HAP-1 (cell line): ENCODE data around the gene PPP2R5B.

Source experiments
- DNase-seq, 2 experiments: peaks; one replicate each; pipeline ENCODE4 v3.0.0-alpha.2; 2016 to 2020; ENCODE audit warnings: low spot score in 2 of 2
- H3K27me3 ChIP-seq: fragments of 250-450 bp; sonication (Bioruptor Pico); 2 replicates; pipeline ENCODE4 v1.5.1; 2020; ENCODE audit warnings: low read depth, mild to moderate bottlenecking, moderate library complexity
- H3K36me3 ChIP-seq: fragments of 250-450 bp; sonication (Bioruptor Pico); replicated peaks from 2 replicates; pipeline ENCODE4 v1.5.1; 2020; ENCODE audit warnings: mild to moderate bottlenecking
- H3K4me1 ChIP-seq: fragments of 250-450 bp; sonication (Bioruptor Pico); 2 replicates; pipeline ENCODE4 v1.5.1; 2020; ENCODE audit warnings: mild to moderate bottlenecking
- H3K4me3 ChIP-seq: fragments of 250-450 bp; sonication (Bioruptor Pico); 2 replicates; pipeline ENCODE4 v1.5.1; 2020; ENCODE audit warnings: mild to moderate bottlenecking, moderate library complexity
- H3K9me3 ChIP-seq: fragments of 250-450 bp; sonication (Bioruptor Pico); 2 replicates; pipeline ENCODE4 v1.5.1; 2020; ENCODE audit warnings: mild to moderate bottlenecking, moderate library complexity
- in situ Hi-C: fragments of 300-500 bp; cut with MboI; formaldehyde crosslinking; loops from 3 replicates; pipeline ENCODE4 v1.14.3; 2020; ENCODE audit warnings: low sequenced_read_pairs, inconsistent platforms, mixed read lengths

The PPP2R5B gene

DNA sequence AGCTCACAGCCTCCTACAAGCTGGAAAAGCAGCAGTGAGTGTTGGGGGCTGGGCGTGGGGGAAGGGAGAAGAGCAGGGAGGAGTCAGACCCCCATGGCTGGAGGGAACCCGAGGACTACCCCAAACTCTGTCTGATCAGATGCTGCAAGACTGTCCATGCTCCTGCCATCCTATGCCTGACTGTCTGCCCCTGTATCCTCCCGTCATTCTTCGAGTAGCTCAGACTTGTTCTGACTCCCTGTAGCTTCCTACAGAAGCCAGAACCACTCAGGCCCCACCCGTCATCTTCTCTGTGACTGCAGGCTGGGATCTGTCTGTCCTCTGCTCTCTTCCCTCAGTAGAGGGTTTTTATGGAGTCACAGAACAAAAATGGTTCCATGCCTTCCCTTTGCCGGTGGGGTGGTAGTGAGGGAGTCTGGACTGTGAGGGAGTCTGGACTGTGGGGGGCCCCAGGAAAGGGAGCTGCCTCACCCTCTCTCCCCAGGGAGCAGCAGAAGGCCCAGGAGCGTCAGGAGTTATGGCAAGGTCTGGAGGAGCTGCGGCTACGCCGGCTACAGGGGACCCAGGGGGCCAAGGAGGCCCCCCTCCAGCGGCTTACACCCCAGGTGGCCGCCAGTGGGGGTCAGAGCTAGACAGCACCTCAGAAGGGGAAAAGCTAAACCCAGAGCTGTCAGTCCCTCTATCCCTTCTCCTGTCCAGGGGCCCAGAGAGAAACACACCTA is 8.9 kb downstream of the PPP2R5B start:
- Histone ChIP-seq H3K4me1 (no peaks in the 10 kb centered on the region), H3K27me3 (no peaks in the 10 kb centered on the region), H3K9me3 (no peaks in the 10 kb centered on the region), H3K36me3 (no peaks in the 10 kb centered on the region), H3K4me3 (no peak overlapping the region)
- in situ Hi-C loops, result no loop called here
- no peak for DNase-seq

GRCh38 chr11:64933935-64934681 is 9.6 kb downstream of the PPP2R5B start:
- Histone ChIP-seq H3K27me3 (no peaks in the 10 kb centered on the region), H3K9me3 (no peaks in the 10 kb centered on the region), H3K36me3 (no peaks in the 10 kb centered on the region), H3K4me3 (no peak overlapping the region), H3K4me1 (no peaks in the 10 kb centered on the region)
- no peak for DNase-seq
- in situ Hi-C loops, result no loop called here

GRCh38 chr11:64934682-64935358 is 10.3 kb downstream of the PPP2R5B start:
- H3K36me3 ChIP-seq, result no peaks in the 10 kb centered on the region
- no peaks in the 10 kb centered on the region for H3K27me3 ChIP-seq
- H3K4me1 ChIP-seq, result no peaks in the 10 kb centered on the region
- H3K4me3 ChIP-seq, result no peak overlapping the region
- no peaks in the 10 kb centered on the region for H3K9me3 ChIP-seq
- no peak for DNase-seq
- in situ Hi-C loops, result no loop called here

GRCh38 chr11:64935359-64936081 is 11.0 kb downstream of the PPP2R5B start, which contains the start of gene GPHA2:
Gene GPHA2, minus strand, starts transcription at chr11:64935893. Its CDS starts 433 bp downstream, at chr11:64935460.
- Histone ChIP-seq H3K9me3 (no peaks in the 10 kb centered on the region), H3K4me3 (no peak within 1 kb of the TSS), H3K4me1 (no peaks in the 10 kb centered on the region), H3K27me3 (no peaks in the 10 kb centered on the region), H3K36me3 (no peaks in the 10 kb centered on the region)
- in situ Hi-C loops, result no loop called here
- peak in 1 of 2 experiments; percentile 44 for DNase-seq

- Histone ChIP-seq H3K9me3 (no peaks in the 10 kb centered on the region), H3K27me3 (no peaks in the 10 kb centered on the region), H3K36me3 (no peaks in the 10 kb centered on the region), H3K4me3 (no peak overlapping the region), H3K4me1 (no peaks in the 10 kb centered on the region)
- no peak for DNase-seq
- in situ Hi-C loops, result no loop called here
Observed at GRCh38 chr11:64936539-64936938, 12.1 kb downstream of the PPP2R5B start.

DNA sequence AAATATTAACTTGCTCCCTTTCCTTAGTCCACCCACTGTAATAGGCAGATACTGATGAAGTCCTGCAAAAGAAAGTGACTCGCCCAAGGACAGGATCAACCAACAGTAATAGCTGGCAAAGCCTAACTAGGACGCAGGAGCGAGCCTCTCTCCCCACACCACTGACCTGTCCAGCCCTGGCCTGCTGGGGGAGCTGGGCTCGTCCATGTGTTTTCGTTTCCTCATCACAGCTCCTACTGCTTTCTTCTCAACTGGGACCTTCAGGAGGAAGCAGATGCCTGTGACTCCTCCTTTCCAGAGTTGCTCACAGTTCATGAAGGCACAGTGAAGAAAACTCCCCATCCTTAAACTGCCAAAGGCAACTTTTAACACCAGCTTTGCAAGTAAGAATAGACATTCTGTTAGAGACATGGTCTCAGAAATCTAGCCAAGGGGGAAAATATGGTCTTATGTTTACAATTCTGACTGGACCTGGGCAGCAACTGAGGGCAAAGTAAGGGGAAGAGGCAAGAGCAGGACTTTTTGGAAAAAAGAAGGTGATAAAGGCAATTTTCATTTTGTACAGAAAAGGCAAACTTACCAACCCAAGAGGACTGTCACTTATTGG is 22.8 kb downstream of the PPP2R5B start:
- in situ Hi-C loops, result no loop called here
- no peak for DNase-seq
- Histone ChIP-seq H3K9me3 (no peaks in the 10 kb centered on the region), H3K4me1 (no peaks in the 10 kb centered on the region), H3K27me3 (peaks cover 5% of the 10 kb centered on the region; the same call in 1 of the 2 replicates), H3K36me3 (no peaks in the 10 kb centered on the region), H3K4me3 (no peak overlapping the region)

DNA sequence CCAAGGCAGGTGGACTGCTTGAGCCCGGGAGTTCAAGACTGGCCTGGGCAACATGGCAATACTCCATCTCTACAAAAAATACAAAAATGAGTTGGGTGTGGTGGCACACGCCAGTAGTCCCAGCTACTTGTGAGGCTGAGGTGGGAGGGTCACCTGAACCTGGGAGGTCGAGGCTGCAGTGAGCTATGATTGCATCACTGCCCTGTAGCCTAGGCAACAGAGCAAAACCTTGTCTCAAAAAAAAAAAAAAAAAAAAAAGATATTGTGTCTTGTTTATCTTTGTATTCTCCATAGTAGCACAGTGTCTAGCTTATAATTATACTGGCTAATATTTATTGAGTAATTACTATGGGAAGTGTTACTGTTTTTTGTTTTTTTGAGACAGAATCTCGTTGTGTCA is 27.0 kb downstream of the PPP2R5B start:
- H3K4me1 ChIP-seq, result no peaks in the 10 kb centered on the region
- in situ Hi-C loops, result no loop called here
- H3K4me3 ChIP-seq, result no peak overlapping the region
- no peaks in the 10 kb centered on the region for H3K9me3 ChIP-seq
- H3K36me3 ChIP-seq, result no peaks in the 10 kb centered on the region
- DNase-seq, result no peak
- H3K27me3 ChIP-seq, result peaks cover 14% of the 10 kb centered on the region

DNA sequence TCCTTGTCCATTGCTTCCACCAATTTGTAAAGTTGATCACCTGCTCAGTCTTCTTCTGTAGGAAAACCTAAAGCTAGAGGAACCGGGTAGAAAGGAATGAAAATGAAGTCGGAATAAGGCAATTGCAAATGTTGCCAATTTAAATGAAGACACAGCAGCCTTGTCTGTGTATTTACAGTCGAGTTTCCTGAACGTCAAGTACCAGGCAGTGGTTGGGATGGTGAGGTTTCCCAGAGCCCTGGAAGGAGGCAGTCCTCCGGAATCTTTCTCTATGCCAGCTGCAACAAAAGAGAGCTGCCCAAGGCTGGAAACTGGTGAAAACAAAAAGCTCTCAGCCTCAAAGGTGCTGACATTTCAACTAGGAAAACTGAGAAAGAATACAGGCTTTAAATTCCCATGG is 29.7 kb downstream of the PPP2R5B start:
- peaks cover 14% of the 10 kb centered on the region for H3K27me3 ChIP-seq
- H3K4me1 ChIP-seq, result no peaks in the 10 kb centered on the region
- in situ Hi-C loops, result no loop called here
- no peaks in the 10 kb centered on the region for H3K36me3 ChIP-seq
- no peak overlapping the region for H3K4me3 ChIP-seq
- DNase-seq, result no peak
- H3K9me3 ChIP-seq, result no peaks in the 10 kb centered on the region

- H3K36me3 ChIP-seq, result no peaks in the 10 kb centered on the region
- DNase-seq, result no peak
- H3K9me3 ChIP-seq, result no peaks in the 10 kb centered on the region
- H3K4me1 ChIP-seq, result no peaks in the 10 kb centered on the region
- in situ Hi-C loops, result no loop called here
- H3K27me3 ChIP-seq, result peaks cover 6% of the 10 kb centered on the region; the same call in 1 of the 2 replicates
- no peak overlapping the region for H3K4me3 ChIP-seq
Observed at GRCh38 chr11:64959498-64959897, 35.0 kb downstream of the PPP2R5B start.

- DNase-seq, result no peak
- Histone ChIP-seq H3K9me3 (no peaks in the 10 kb centered on the region), H3K36me3 (no peaks in the 10 kb centered on the region), H3K27me3 (no peaks in the 10 kb centered on the region), H3K4me3 (no peak overlapping the region), H3K4me1 (no peaks in the 10 kb centered on the region)
- in situ Hi-C loops, result no loop called here
Observed at GRCh38 chr11:64960719-64961118, 36.2 kb downstream of the PPP2R5B start.

DNA sequence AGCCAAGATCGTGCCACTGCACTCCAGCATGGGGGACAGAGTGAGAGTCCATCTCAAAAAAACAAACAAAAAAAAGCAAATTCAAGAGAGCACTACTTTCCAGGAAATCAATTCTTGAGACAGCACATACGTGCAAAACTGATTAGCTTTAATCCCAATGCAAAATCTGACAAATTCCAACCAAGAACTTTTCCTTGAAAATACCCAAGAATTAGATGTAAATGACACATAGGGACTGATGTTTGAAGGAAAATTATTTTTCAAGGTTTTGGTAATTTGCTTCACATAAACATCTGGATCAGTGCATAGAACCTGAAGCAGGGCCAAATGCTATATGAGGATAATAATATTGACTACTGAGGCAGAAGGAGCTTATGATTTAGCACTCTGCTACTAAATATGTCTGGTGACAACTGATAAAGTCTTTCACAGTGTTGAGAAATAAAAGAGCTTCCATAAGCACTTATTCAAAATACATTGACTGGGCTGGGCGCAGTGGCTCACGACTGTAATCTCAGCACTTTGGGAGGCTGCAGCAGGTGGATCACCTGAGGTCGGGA is 38.7 kb downstream of the PPP2R5B start:
- in situ Hi-C loops, result no loop called here
- no peak overlapping the region for H3K4me3 ChIP-seq
- no peaks in the 10 kb centered on the region for H3K27me3 ChIP-seq
- no peak for DNase-seq
- no peaks in the 10 kb centered on the region for H3K36me3 ChIP-seq
- no peaks in the 10 kb centered on the region for H3K4me1 ChIP-seq
- H3K9me3 ChIP-seq, result no peaks in the 10 kb centered on the region

DNA sequence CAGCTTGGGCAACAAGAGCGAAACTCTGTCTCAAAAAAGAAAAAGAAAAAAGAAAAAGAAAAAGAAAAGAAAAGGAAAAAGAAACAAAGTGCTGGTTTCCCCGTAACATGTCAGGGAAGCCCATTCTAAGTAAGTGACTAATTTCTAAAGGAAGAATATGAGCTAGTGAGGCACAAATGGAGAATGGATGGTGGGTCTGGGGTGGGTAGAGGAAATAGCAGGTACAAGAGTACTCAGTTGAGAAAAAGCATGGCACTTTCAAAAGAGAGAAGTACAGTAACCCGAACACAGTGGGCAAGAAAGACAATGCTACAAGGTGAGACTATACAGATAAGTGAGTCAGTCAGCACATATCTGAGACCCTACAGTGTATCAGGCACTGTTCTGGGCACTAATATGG is 42.9 kb downstream of the PPP2R5B start:
- H3K36me3 ChIP-seq, result no peaks in the 10 kb centered on the region
- no peaks in the 10 kb centered on the region for H3K27me3 ChIP-seq
- no peaks in the 10 kb centered on the region for H3K4me1 ChIP-seq
- in situ Hi-C loops, result no loop called here
- DNase-seq, result no peak
- no peaks in the 10 kb centered on the region for H3K9me3 ChIP-seq
- H3K4me3 ChIP-seq, result no peak overlapping the region

DNA sequence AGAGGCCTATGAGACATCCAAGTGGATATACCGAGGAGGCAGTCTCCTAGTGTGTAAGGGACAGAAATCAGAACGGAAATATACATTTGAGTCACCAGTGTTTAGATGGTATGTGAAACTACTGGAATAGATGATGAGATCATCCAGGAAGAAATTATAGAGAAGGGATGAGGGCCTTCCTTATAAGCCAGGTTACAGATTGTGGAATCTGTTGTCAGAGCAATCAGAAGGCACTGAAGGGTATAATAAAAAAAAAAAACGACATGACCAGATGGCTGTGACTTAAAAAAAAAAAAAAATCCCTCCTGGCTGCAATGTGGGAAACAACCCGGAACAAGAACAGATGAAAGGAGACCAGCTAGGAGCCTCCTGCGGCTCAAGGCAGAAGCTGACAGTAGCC is 44.7 kb downstream of the PPP2R5B start:
- Histone ChIP-seq H3K4me1 (no peaks in the 10 kb centered on the region), H3K36me3 (no peaks in the 10 kb centered on the region), H3K9me3 (no peaks in the 10 kb centered on the region), H3K4me3 (no peak overlapping the region), H3K27me3 (no peaks in the 10 kb centered on the region)
- in situ Hi-C loops, result no loop called here
- DNase-seq, result no peak
